ENCODE results near the gene FBXO27.
"Not testable (repeated sequence)": the region's sequence is repeated elsewhere in the genome, so short reads cannot be mapped to it uniquely, and the experiment has no call there.

FBXO27 gene

GRCh38 chr19:39001041-39001440 is 31.3 kb downstream of the FBXO27 start:
- no peaks in the 10 kb centered on the region for H3K79me2 ChIP-seq (ENCODE audit: low read length)
- H3K27me3 ChIP-seq (ENCODE audit: low read depth, low read length), result no peaks in the 10 kb centered on the region
- no peak overlapping the region for H2AFZ ChIP-seq (ENCODE audit: low read depth, low read length)
- H3K9me3 ChIP-seq (ENCODE audit: insufficient read depth, low read length), result no peaks in the 10 kb centered on the region
- H3K9ac ChIP-seq (ENCODE audit: low read length), result no peak overlapping the region
- H3K27ac ChIP-seq (ENCODE audit: low read length), result no peak overlapping the region
- peaks cover 4% of the 10 kb centered on the region; the same call in 1 of the 2 replicates for H3K4me1 ChIP-seq (ENCODE audit: low read length)
- H3K36me3 ChIP-seq (replicated peaks; ENCODE audit: low read depth, low read length), result no peaks in the 10 kb centered on the region
- H4K20me1 ChIP-seq (ENCODE audit: insufficient read depth, low read length), result no peaks in the 10 kb centered on the region
- no peak overlapping the region for H3K4me3 ChIP-seq (ENCODE audit: low read length)
- no peak overlapping the region for H3K4me2 ChIP-seq (ENCODE audit: low read length)
- TF ChIP-seq CTCF (IDR thresholded peaks at IDR 0.05; ENCODE audit: low read depth, low read length), result no peak
- TF ChIP-seq EZH2phosphoT487 (IDR thresholded peaks at IDR 0.05; ENCODE audit: low read depth), result no peak

- not testable (repeated sequence) for H3K4me2 ChIP-seq (ENCODE audit: low read length); H4K20me1 ChIP-seq (ENCODE audit: insufficient read depth, low read length); H2AFZ ChIP-seq (ENCODE audit: low read depth, low read length); H3K4me3 ChIP-seq (ENCODE audit: low read length); H3K36me3 ChIP-seq (replicated peaks; ENCODE audit: low read depth, low read length); H3K9me3 ChIP-seq (ENCODE audit: insufficient read depth, low read length); H3K27me3 ChIP-seq (ENCODE audit: low read depth, low read length); H3K79me2 ChIP-seq (ENCODE audit: low read length); H3K9ac ChIP-seq (ENCODE audit: low read length); H3K27ac ChIP-seq (ENCODE audit: low read length)
- peaks cover 11% of the 10 kb centered on the region for H3K4me1 ChIP-seq (ENCODE audit: low read length)
Measured at GRCh38 chr19:38997576-38997975, 34.8 kb downstream of the FBXO27 start.

GRCh38 chr19:38993271-38993670 is 39.1 kb downstream of the FBXO27 start:
- peak overlapping the region; percentile 30 for H3K4me2 ChIP-seq (ENCODE audit: low read length)

GRCh38 chr19:38990949-38991697 is 41.2 kb downstream of the FBXO27 start:
- Histone ChIP-seq H3K9ac (ENCODE audit: low read length) (no peak overlapping the region), H4K20me1 (ENCODE audit: insufficient read depth, low read length) (no peaks in the 10 kb centered on the region), H3K27me3 (ENCODE audit: low read depth, low read length) (no peaks in the 10 kb centered on the region), H3K36me3 (replicated peaks; ENCODE audit: low read depth, low read length) (no peaks in the 10 kb centered on the region), H3K4me3 (ENCODE audit: low read length) (no peak overlapping the region), H3K4me2 (ENCODE audit: low read length) (no peak overlapping the region), H3K9me3 (ENCODE audit: insufficient read depth, low read length) (no peaks in the 10 kb centered on the region), H3K4me1 (ENCODE audit: low read length) (peaks cover 12% of the 10 kb centered on the region), H2AFZ (ENCODE audit: low read depth, low read length) (no peak overlapping the region), H3K79me2 (ENCODE audit: low read length) (no peaks in the 10 kb centered on the region), H3K27ac (ENCODE audit: low read length) (no peak overlapping the region)
- no peak for TF ChIP-seq EZH2phosphoT487 (IDR thresholded peaks at IDR 0.05; ENCODE audit: low read depth)
- TF ChIP-seq CTCF (IDR thresholded peaks at IDR 0.05; ENCODE audit: low read depth, low read length), result no peak

More at GRCh38 chr19:38993271-38993670, 39.1 kb downstream of the FBXO27 start:
- Histone ChIP-seq H3K4me3 (ENCODE audit: low read length) (no peak overlapping the region), H3K36me3 (replicated peaks; ENCODE audit: low read depth, low read length) (no peaks in the 10 kb centered on the region), H3K9ac (ENCODE audit: low read length) (no peak overlapping the region), H2AFZ (ENCODE audit: low read depth, low read length) (no peak overlapping the region), H3K27me3 (ENCODE audit: low read depth, low read length) (no peaks in the 10 kb centered on the region), H3K27ac (ENCODE audit: low read length) (no peak overlapping the region), H4K20me1 (ENCODE audit: insufficient read depth, low read length) (no peaks in the 10 kb centered on the region), H3K9me3 (ENCODE audit: insufficient read depth, low read length) (no peaks in the 10 kb centered on the region), H3K4me1 (ENCODE audit: low read length) (peaks cover 12% of the 10 kb centered on the region), H3K79me2 (ENCODE audit: low read length) (no peaks in the 10 kb centered on the region)
- no peak for TF ChIP-seq CTCF (IDR thresholded peaks at IDR 0.05; ENCODE audit: low read depth, low read length)
- TF ChIP-seq EZH2phosphoT487 (IDR thresholded peaks at IDR 0.05; ENCODE audit: low read depth), result no peak

GRCh38 chr19:38989614-38990013 is 42.7 kb downstream of the FBXO27 start:
- not testable (repeated sequence) for H2AFZ ChIP-seq (ENCODE audit: low read depth, low read length); H3K79me2 ChIP-seq (ENCODE audit: low read length); H3K9me3 ChIP-seq (ENCODE audit: insufficient read depth, low read length); H3K4me3 ChIP-seq (ENCODE audit: low read length); H3K36me3 ChIP-seq (replicated peaks; ENCODE audit: low read depth, low read length); H3K27ac ChIP-seq (ENCODE audit: low read length); H3K27me3 ChIP-seq (ENCODE audit: low read depth, low read length); H3K4me2 ChIP-seq (ENCODE audit: low read length); H4K20me1 ChIP-seq (ENCODE audit: insufficient read depth, low read length); H3K9ac ChIP-seq (ENCODE audit: low read length)
- peaks cover 12% of the 10 kb centered on the region for H3K4me1 ChIP-seq (ENCODE audit: low read length)
